ENCODE measurements around the gene CENPN. TPM values are rescaled to one million over a fixed set of nuclear protein-coding genes. Genes with fewer than 3 reads are reported as not detected.
A peak's percentile ranks its signal among the peaks of the same experiment; 100 is the strongest.

Gene CENPN
- total and polyA plus RNA-seq, 2 experiments from 2014 or later = 14.2 to 16.8 TPM

- no peaks in the 10 kb centered on the region for H3K27me3 ChIP-seq
- H4K20me1 ChIP-seq (ENCODE audit: insufficient read depth, poor library complexity, severe bottlenecking) = no peaks in the 10 kb centered on the region
- peaks cover 12% of the 10 kb centered on the region for H3K4me1 ChIP-seq (ENCODE audit: insufficient read depth)
- 12% methylated on average over 6 of the region's 6 CpGs for WGBS (ENCODE audit: low lambda C conversion rate, missing lambda C conversion rate)
- TF ChIP-seq CTCF (IDR thresholded peaks at IDR 0.05; ENCODE audit: poor library complexity) = no peak
- no peak for TF ChIP-seq EZH2phosphoT487 (IDR thresholded peaks at IDR 0.05; ENCODE audit: low read depth, severe bottlenecking, unreplicated experiment)
- no peak for TF ChIP-seq EZH2 (IDR thresholded peaks at IDR 0.05; ENCODE audit: borderline replicate concordance)
- no peak overlapping the region for H2AFZ ChIP-seq
- peaks cover 73% of the 10 kb centered on the region for H3K79me2 ChIP-seq
- no peaks in the 10 kb centered on the region for H3K9me3 ChIP-seq (ENCODE audit: low read depth)
- no peaks in the 10 kb centered on the region for H3K9me2 ChIP-seq (replicated peaks; ENCODE audit: insufficient read depth)
- peak; percentile 63 for DNase-seq (ENCODE audit: low spot score)
- peak overlapping the region; percentile 66 for H3K4me2 ChIP-seq
- H3K4me3 ChIP-seq = no peak overlapping the region
- peak overlapping the region; percentile 77 for H3K27ac ChIP-seq
- H3K36me3 ChIP-seq (replicated peaks; ENCODE audit: insufficient read depth, low read depth) = no peaks in the 10 kb centered on the region
Measured at GRCh38 chr16:80993307-80993706, 13.7 kb upstream of the CENPN start.

- H3K27me3 ChIP-seq = no peaks in the 10 kb centered on the region
- DNase-seq (ENCODE audit: low spot score) = no peak
- H3K79me2 ChIP-seq = peaks cover 76% of the 10 kb centered on the region
- peaks cover 12% of the 10 kb centered on the region for H3K4me1 ChIP-seq (ENCODE audit: insufficient read depth)
- H3K27ac ChIP-seq = peak overlapping the region; percentile 77
- no peak for TF ChIP-seq EZH2 (IDR thresholded peaks at IDR 0.05; ENCODE audit: borderline replicate concordance)
- no peak for TF ChIP-seq CTCF (IDR thresholded peaks at IDR 0.05; ENCODE audit: poor library complexity)
- no peak for TF ChIP-seq EZH2phosphoT487 (IDR thresholded peaks at IDR 0.05; ENCODE audit: low read depth, severe bottlenecking, unreplicated experiment)
- H3K9me2 ChIP-seq (replicated peaks; ENCODE audit: insufficient read depth) = no peaks in the 10 kb centered on the region
- no peaks in the 10 kb centered on the region for H3K36me3 ChIP-seq (replicated peaks; ENCODE audit: insufficient read depth, low read depth)
- no peaks in the 10 kb centered on the region for H4K20me1 ChIP-seq (ENCODE audit: insufficient read depth, poor library complexity, severe bottlenecking)
- no peak overlapping the region for H2AFZ ChIP-seq
- peak overlapping the region; percentile 66 for H3K4me2 ChIP-seq
- H3K4me3 ChIP-seq = no peak overlapping the region
- no peaks in the 10 kb centered on the region for H3K9me3 ChIP-seq (ENCODE audit: low read depth)
Measured at GRCh38 chr16:80993834-80994233, 13.2 kb upstream of the CENPN start.

GRCh38 chr16:80994451-80994850 is 12.6 kb upstream of the CENPN start:
- H3K27me3 ChIP-seq = no peaks in the 10 kb centered on the region
- TF ChIP-seq CTCF (IDR thresholded peaks at IDR 0.05; ENCODE audit: poor library complexity) (no peak), EZH2phosphoT487 (IDR thresholded peaks at IDR 0.05; ENCODE audit: low read depth, severe bottlenecking, unreplicated experiment) (no peak), EZH2 (IDR thresholded peaks at IDR 0.05; ENCODE audit: borderline replicate concordance) (no peak)
- no peak for DNase-seq (ENCODE audit: low spot score)
- H3K27ac ChIP-seq = no peak overlapping the region
- no peak overlapping the region for H2AFZ ChIP-seq
- H3K79me2 ChIP-seq = peaks cover 78% of the 10 kb centered on the region
- no peaks in the 10 kb centered on the region for H3K9me2 ChIP-seq (replicated peaks; ENCODE audit: insufficient read depth)
- no peak overlapping the region for H3K4me2 ChIP-seq
- no peaks in the 10 kb centered on the region for H3K9me3 ChIP-seq (ENCODE audit: low read depth)
- peaks cover 12% of the 10 kb centered on the region for H3K4me1 ChIP-seq (ENCODE audit: insufficient read depth)
- H4K20me1 ChIP-seq (ENCODE audit: insufficient read depth, poor library complexity, severe bottlenecking) = no peaks in the 10 kb centered on the region
- no peaks in the 10 kb centered on the region for H3K36me3 ChIP-seq (replicated peaks; ENCODE audit: insufficient read depth, low read depth)
- no peak overlapping the region for H3K4me3 ChIP-seq

- H3K27ac ChIP-seq = peak overlapping the region; percentile 70
- H3K4me3 ChIP-seq = no peak overlapping the region
- WGBS (ENCODE audit: low lambda C conversion rate, missing lambda C conversion rate) = 66% methylated on average over 4 of the region's 4 CpGs
- peaks cover 84% of the 10 kb centered on the region for H3K79me2 ChIP-seq
- H3K36me3 ChIP-seq (replicated peaks; ENCODE audit: insufficient read depth, low read depth) = no peaks in the 10 kb centered on the region
- no peak for DNase-seq (ENCODE audit: low spot score)
- peak overlapping the region; percentile 71 for H3K4me2 ChIP-seq
- TF ChIP-seq EZH2phosphoT487 (IDR thresholded peaks at IDR 0.05; ENCODE audit: low read depth, severe bottlenecking, unreplicated experiment) = no peak
- H4K20me1 ChIP-seq (ENCODE audit: insufficient read depth, poor library complexity, severe bottlenecking) = no peaks in the 10 kb centered on the region
- peaks cover 12% of the 10 kb centered on the region for H3K4me1 ChIP-seq (ENCODE audit: insufficient read depth)
- H3K9me3 ChIP-seq (ENCODE audit: low read depth) = no peaks in the 10 kb centered on the region
- H3K27me3 ChIP-seq = no peaks in the 10 kb centered on the region
- no peaks in the 10 kb centered on the region for H3K9me2 ChIP-seq (replicated peaks; ENCODE audit: insufficient read depth)
- H2AFZ ChIP-seq = no peak overlapping the region
Measured at GRCh38 chr16:80996688-80997138, 10.3 kb upstream of the CENPN start.
